ENCODE measurements around the gene G2E3. TPM values are rescaled to one million over a fixed set of nuclear protein-coding genes. Genes with fewer than 3 reads are reported as not detected.
"Not testable (repeated sequence)": the region's sequence is repeated elsewhere in the genome, so short reads cannot be mapped to it uniquely, and the experiment has no call there.

Gene G2E3
- total RNA-seq, 1 experiment from 2014 or later: 33.3 TPM

DNA sequence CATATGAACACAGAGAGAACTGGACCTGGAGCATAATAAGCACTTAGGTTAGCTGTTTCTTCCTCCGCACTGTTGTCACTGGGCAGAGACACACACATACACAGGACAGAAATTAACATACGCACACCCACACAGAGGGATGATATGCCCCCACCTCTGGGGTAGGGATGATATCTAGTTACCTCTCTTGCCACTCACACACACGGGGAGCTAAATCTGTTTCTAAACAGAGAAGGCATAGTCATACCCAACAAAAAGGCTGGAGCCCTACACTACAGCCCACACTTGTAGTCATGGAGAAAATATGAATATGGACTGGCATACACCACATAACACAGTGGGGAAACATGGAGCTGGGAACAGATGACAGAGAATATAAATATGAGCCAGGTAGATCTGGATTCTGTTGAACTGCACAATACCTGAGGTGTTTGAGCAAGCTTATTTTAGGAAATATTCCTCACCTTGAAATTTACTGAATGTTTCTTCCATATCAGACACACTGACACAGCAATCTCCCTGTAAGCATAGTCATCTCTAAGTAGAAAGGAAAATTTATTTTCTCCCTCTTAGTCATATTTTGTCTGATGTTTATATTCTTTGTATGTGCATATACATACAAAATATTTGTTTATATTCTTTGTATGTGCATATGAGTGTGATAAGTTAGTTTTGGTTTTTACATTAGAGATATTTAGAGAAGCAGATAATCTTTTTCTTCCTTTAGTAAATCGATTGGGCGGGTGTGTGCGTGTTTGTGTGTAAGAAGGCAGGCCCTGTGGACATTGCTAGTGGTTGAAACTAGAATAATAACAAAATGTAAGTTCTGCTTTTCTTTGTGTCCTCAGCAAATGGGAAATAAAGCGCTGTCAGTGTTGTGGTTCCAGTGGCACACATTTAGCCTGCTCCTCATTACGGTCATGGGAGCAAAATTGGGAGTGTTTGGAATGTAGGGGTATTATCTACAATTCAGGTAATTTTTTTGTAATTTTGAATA lies 42.3 kb downstream of the G2E3 start:
- H3K27ac ChIP-seq: no peak overlapping the region
- DNase-seq (ENCODE audit: low read depth in 1 of 2, low spot score in 2 of 2): no peak
- H3K4me3 ChIP-seq: no peak overlapping the region
- no peaks in the 10 kb centered on the region for H3K9me3 ChIP-seq (replicated peaks)
- peaks cover 82% of the 10 kb centered on the region for H3K36me3 ChIP-seq
- no peaks in the 10 kb centered on the region for H3K4me1 ChIP-seq (replicated peaks)
- H3K27me3 ChIP-seq (replicated peaks): no peaks in the 10 kb centered on the region

DNA sequence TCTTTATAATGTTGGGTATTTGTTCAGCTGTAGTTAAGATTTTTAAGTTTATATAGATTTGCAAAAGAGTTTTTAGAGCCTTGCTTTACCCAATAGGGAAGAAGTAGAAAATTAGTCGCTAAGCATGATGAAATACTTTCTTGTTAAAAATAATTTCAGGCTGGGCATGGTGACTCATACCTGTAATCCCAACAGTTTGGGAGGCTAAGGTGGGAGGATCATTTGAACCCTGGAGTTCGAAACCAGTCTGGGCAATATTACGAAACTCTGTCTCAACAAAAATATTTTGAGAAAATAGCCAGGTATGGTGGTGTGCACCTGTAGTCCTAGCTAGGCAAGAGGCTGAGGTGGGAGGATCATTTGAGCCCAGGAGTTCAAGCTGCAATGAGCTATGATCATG lies 44.4 kb downstream of the G2E3 start:
- no peaks in the 10 kb centered on the region for H3K9me3 ChIP-seq (replicated peaks)
- no peak overlapping the region for H3K27ac ChIP-seq
- no peak for DNase-seq (ENCODE audit: low read depth in 1 of 2, low spot score in 2 of 2)
- H3K36me3 ChIP-seq: peaks cover 77% of the 10 kb centered on the region
- H3K4me3 ChIP-seq: no peak overlapping the region
- H3K27me3 ChIP-seq (replicated peaks): no peaks in the 10 kb centered on the region
- H3K4me1 ChIP-seq (replicated peaks): peaks cover 20% of the 10 kb centered on the region

DNA sequence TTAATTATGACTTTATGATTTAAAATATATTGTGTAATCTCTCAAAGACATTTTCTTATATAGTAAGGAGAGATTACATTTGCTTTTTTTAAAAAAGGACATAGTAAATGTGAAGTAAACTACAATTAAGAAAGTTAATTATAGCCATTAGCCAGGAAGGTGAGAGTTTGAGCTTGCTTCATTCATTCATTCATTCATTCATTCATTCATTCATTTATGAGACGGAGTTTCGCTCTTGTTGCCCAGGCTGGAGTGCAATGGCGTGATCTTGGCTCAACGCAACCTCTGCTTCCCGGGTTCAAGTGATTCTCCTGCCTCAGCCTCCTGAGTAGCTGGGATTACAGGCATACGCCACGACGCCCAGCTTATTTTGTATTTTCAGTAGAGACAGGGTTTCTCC lies 45.7 kb downstream of the G2E3 start:
- peaks cover 70% of the 10 kb centered on the region for H3K36me3 ChIP-seq

DNA sequence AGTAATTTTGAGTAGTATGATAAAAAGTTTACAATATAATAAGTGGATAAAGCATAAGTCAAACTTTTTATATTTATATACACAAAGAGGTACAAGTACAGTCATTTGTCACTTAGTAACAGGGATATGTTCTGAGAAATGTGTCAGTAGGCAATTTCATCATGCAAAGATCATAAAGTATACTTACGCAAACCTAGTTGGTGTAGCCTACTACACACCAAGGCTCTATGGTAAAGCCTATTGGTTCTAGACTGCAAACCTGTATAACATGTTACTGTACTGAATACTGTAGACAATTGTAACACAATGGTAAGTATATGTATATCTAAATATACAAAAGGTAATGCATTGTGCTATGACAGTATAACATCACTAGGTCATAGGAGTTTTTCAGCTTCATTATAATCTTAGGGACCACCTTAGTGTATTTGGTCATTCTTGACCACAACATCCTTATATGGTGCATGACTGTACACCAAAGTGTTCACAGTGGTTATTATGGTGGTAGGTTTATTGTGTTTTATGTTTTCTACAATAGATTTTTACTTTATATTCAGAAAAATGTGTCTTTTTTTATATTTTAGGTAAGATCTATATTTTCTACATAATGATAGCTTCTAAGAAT lies 48.3 kb downstream of the G2E3 start:
- H3K36me3 ChIP-seq: peaks cover 55% of the 10 kb centered on the region
- no peaks in the 10 kb centered on the region for H3K9me3 ChIP-seq (replicated peaks)

More for the DNA sequence above, 45.7 kb downstream of the G2E3 start:
- not testable (repeated sequence) for H3K27ac ChIP-seq; H3K4me3 ChIP-seq; DNase-seq (ENCODE audit: low read depth in 1 of 2, low spot score in 2 of 2); H3K27me3 ChIP-seq (replicated peaks); H3K9me3 ChIP-seq (replicated peaks)
- peaks cover 28% of the 10 kb centered on the region for H3K4me1 ChIP-seq (replicated peaks)

DNA sequence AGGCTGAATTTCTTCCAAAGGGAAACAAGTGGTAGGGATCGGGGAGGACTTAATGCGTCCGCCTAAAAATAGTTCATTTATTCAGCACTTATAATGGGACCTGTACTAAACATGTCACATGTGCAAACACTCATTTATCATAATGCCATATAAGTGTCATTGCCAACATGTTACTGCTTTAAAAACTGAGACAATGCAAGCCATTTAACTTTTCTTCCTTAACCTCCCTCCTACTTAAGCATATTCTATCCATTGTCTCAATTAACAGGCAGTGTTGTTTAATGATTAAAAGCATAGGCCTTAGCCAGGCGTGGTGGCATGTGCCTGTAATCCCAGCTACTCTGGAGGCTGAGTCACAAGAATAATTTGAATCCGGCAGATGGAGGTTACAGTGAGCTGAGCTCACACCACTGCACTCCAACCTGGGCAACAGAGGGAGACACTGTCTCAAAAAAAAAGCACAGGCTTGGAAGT lies 49.6 kb downstream of the G2E3 start:
- Histone ChIP-seq H3K4me3 (no peak overlapping the region), H3K36me3 (peaks cover 46% of the 10 kb centered on the region), H3K4me1 (replicated peaks) (peaks cover 33% of the 10 kb centered on the region), H3K27me3 (replicated peaks) (no peaks in the 10 kb centered on the region), H3K27ac (peak overlapping the region; percentile 22; the same call in 1 of the 2 replicates), H3K9me3 (replicated peaks) (no peaks in the 10 kb centered on the region)
- DNase-seq (ENCODE audit: low read depth in 1 of 2, low spot score in 2 of 2): peak in 1 of 2 experiments; percentile 25

More for the DNA sequence above, 48.3 kb downstream of the G2E3 start:
- peak overlapping the region; percentile 22; the same call in 1 of the 2 replicates for H3K27ac ChIP-seq
- no peak overlapping the region for H3K4me3 ChIP-seq
- peaks cover 33% of the 10 kb centered on the region for H3K4me1 ChIP-seq (replicated peaks)
- DNase-seq (ENCODE audit: low read depth in 1 of 2, low spot score in 2 of 2): peak in 1 of 2 experiments; percentile 45
- H3K27me3 ChIP-seq (replicated peaks): no peaks in the 10 kb centered on the region

DNA sequence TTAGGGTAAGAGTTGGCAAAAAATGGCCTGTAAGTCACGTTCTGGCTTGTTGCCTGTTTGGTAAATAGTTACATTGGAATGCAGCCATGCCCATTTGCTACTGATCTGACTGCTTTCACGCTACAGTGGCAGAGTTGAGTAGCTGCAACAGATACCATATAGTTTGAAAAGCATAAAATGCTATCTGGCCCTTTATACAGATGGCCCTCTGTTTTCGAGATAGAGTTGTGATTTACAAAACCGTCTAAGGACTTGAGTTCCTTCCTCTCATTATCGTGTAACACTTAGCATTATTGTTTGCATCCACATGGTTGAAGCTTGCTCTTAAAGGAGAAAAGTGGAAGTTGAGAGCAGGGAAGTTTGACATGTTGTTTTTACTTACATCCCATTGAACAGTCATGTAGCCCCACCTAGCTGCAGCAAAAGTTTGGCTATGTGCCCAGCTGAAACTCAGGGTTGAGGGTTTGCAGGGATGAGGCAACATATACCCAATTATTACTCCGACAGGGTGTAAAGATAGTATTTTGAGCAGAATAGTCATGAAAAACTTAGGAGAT lies 51.9 kb downstream of the G2E3 start:
- DNase-seq (ENCODE audit: low read depth in 1 of 2, low spot score in 2 of 2): peak; percentile 36 to 59
- no peak overlapping the region for H3K27ac ChIP-seq
- H3K9me3 ChIP-seq (replicated peaks): no peaks in the 10 kb centered on the region
- H3K27me3 ChIP-seq (replicated peaks): no peaks in the 10 kb centered on the region
- H3K4me3 ChIP-seq: no peak overlapping the region
- peaks cover 33% of the 10 kb centered on the region for H3K4me1 ChIP-seq (replicated peaks)
- peaks cover 36% of the 10 kb centered on the region for H3K36me3 ChIP-seq

DNA sequence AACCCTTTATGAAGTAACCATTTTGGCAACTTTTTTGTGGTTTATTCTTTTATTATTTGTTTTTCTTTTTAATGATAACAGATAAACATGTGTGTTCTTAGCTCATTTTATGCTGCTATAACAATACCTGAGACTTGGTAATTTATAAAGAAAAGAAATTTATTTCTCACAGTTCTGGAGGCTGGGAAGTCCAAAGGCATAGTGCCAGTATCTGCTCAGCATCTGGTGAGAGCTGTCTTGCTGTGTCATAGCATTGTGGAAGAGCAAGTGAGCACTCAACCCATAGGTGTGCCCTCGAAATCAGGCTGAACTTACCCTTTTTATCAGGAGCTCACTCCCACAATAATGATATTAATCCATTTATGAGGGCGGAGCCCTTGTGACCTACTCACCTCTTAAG lies 55.2 kb downstream of the G2E3 start:
- Histone ChIP-seq H3K4me3 (no peak overlapping the region), H3K36me3 (peaks cover 26% of the 10 kb centered on the region), H3K4me1 (replicated peaks) (peaks cover 5% of the 10 kb centered on the region), H3K27me3 (replicated peaks) (no peaks in the 10 kb centered on the region), H3K27ac (no peak overlapping the region), H3K9me3 (replicated peaks) (no peaks in the 10 kb centered on the region)
- DNase-seq (ENCODE audit: low read depth in 1 of 2, low spot score in 2 of 2): no peak

DNA sequence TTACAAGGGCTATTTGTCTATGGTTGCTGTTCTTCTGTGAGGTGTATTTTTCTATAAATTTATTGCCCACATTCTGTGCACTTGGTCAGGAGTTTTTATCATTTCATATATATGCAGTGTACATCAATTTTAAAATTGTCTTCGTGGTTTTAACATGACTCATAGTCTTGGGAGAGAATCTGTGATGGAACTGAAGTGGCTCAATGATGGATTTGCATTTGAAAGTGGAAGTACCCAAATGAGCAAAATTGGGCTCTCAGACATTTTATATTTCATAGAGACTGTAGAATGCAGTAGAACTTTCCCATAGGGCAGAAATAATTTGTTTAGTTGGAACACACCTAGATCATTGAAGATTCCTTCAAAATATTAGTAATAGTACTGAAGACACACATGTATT lies 61.2 kb downstream of the G2E3 start:
- DNase-seq (ENCODE audit: low read depth in 1 of 2, low spot score in 2 of 2): peak in 1 of 2 experiments; percentile 11
- H3K4me3 ChIP-seq: no peak overlapping the region
- H3K27ac ChIP-seq: no peak overlapping the region
- H3K36me3 ChIP-seq: peaks cover 12% of the 10 kb centered on the region
- H3K4me1 ChIP-seq (replicated peaks): peaks cover 17% of the 10 kb centered on the region
- H3K9me3 ChIP-seq (replicated peaks): no peaks in the 10 kb centered on the region
- H3K27me3 ChIP-seq (replicated peaks): no peaks in the 10 kb centered on the region

DNA sequence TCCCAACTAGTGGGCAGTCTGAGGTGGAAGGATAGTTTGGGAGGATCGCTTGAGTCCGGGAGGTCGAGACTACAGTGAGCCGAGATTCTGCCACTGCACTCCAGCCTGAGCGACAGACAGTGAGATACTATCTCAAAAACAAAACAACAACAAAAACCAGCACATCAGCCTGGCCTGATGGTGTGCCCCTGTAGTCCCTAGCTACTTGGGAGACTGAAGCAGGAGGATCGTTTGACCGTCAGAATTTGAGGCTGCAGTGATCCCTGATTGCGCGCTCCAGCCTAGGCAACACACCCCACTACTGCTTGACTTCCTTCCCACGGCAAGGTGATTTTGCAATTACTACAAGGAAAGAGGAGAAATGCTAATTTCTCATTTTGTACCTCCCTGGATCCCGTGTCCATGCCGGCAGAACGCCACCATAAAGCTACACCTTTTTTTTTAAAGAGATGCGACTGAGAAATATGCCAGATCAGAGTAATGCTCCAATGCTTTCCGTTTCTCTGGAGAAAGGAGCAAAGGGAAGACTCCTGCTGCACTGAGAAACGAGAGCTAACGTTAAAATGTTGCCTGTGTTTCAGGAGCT lies 62.5 kb downstream of the G2E3 start:
- Histone ChIP-seq H3K27ac (peak overlapping the region; percentile 76), H3K4me3 (peak overlapping the region; percentile 62), H3K36me3 (peaks cover 6% of the 10 kb centered on the region; the same call in 1 of the 2 replicates), H3K9me3 (replicated peaks) (no peaks in the 10 kb centered on the region), H3K4me1 (replicated peaks) (peaks cover 17% of the 10 kb centered on the region), H3K27me3 (replicated peaks) (no peaks in the 10 kb centered on the region)
- no peak for DNase-seq (ENCODE audit: low read depth in 1 of 2, low spot score in 2 of 2)

DNA sequence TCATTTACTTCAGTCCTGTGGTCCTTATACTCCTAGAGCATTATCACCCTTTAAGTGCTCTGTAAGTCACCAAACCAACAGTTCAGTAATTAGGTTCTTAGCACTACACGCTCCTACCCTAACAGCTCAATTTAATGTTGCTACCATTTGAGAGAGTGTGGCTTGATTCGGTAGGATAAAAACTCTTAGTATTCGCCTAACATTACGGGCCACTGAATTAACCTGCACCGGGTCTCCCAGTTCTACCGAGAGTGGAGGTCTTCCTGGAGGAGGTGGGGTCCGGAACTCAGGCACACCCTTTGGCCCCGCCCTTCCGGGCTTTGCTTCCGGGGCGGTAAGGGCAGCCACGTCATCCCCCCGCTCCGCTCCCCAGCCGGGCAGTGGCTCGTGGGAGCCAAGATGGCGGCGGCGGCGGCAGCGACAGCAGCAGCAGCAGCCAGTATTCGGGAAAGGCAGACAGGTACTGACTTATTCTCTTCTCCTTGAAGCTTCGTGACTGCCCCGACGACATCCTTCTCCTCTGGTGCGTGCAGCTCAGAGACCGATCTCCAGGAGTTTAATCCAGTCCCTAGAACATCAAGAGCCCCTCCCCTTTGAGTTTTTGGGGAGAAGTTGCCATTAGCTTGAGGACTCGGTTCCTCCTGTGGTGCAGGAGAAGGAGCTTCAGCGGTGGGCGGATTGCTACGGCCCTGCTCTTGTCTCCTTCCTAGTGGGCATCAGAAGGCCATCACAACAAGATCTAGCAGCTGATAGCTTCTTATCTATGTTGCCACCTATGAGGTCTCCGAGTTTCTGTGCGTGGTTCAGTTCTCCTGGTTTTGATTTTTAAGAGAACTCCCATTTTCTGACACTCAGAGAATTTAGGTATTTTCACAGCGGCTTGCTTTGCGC lies 63.2 kb downstream of the G2E3 start, which contains the start of gene SCFD1:
SCFD1 (plus strand) TSS at position 380 of the 891 bp plus-strand sequence; CDS start at position 400, 20 bp downstream.
- Histone ChIP-seq H3K4me3 (peak within 1 kb of the TSS; percentile 62), H3K4me1 (replicated peaks) (peaks cover 17% of the 10 kb centered on the region)

DNA sequence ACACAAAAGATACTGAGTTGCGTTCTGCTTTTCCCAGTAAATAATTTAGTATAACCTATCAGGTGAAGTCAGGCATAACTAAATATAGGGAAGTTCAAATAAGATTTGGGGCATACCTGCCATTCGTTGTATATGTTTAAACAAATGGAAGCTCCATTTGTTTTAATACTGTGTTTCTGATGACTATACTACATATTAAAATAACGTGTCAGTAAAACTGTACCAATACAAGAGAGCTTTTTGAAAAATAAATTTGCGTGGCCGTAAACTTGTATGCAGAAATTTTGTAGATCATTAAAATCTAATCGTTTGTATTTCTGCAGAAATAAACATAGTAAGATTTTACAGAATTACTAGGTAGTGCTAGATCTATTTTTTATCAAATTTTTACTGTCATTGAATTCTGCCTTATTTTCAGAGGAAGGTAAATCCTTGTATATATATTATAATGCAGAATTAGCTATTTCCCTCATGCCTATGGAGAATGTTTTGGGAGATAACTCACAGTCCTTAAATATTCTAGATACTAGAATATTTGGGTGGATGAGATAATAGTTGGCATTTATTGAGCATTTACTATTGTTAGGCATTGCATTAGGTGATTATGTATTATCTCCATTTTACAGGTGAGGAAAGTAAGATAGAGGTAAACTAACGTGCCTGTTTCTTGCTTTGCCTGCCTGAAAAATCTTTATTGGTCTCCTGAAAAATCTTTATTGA lies 64.6 kb downstream of the G2E3 start:
- H3K36me3 ChIP-seq: peaks cover 9% of the 10 kb centered on the region
- H3K27ac ChIP-seq: no peak overlapping the region
- no peaks in the 10 kb centered on the region for H3K9me3 ChIP-seq (replicated peaks)
- no peaks in the 10 kb centered on the region for H3K27me3 ChIP-seq (replicated peaks)
- peak overlapping the region; percentile 62 for H3K4me3 ChIP-seq
- H3K4me1 ChIP-seq (replicated peaks): peaks cover 17% of the 10 kb centered on the region
- DNase-seq (ENCODE audit: low read depth in 1 of 2, low spot score in 2 of 2): no peak

More for the DNA sequence above, 63.2 kb downstream of the G2E3 start, which contains the start of gene SCFD1:
- Histone ChIP-seq H3K27me3 (replicated peaks) (no peaks in the 10 kb centered on the region), H3K36me3 (peaks cover 6% of the 10 kb centered on the region; the same call in 1 of the 2 replicates), H3K27ac (peak within 1 kb of the TSS; percentile 76), H3K9me3 (replicated peaks) (no peaks in the 10 kb centered on the region)
- DNase-seq (ENCODE audit: low read depth in 1 of 2, low spot score in 2 of 2): peak; percentile 90 to 91

DNA sequence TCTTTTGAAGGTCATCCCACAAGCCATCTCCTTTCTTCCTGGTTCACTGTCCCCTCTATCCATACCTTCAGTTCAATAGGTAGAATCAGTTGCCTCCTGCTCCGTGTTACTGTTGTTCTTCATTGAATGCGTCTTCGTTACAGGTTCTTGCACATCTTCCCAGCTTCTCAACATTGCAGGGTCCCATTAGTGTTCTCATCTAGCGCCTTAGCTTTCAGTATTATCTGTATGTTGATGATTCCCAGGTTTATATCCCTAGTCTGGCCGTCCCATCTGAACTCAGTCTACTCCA lies 65.1 kb downstream of the G2E3 start:
- no peak for DNase-seq (ENCODE audit: low read depth in 1 of 2, low spot score in 2 of 2)
- H3K36me3 ChIP-seq: peaks cover 9% of the 10 kb centered on the region
- no peak overlapping the region for H3K4me3 ChIP-seq
- H3K9me3 ChIP-seq (replicated peaks): no peaks in the 10 kb centered on the region
- no peaks in the 10 kb centered on the region for H3K27me3 ChIP-seq (replicated peaks)
- no peak overlapping the region for H3K27ac ChIP-seq
- peaks cover 17% of the 10 kb centered on the region for H3K4me1 ChIP-seq (replicated peaks)
